HepG2 (cell line): ENCODE data around the gene PARP14. TPM values are rescaled to one million over a fixed set of nuclear protein-coding genes. Genes with fewer than 3 reads are reported as not detected.

Source experiments
- ATAC-seq: fragments of 200-7000 bp; cut with Tn5 transposase; 3 replicates; pipeline ENCODE4 v1.9.1; 2020; ENCODE audit warnings: mild to moderate bottlenecking, moderate library complexity
- BruUV-seq: library from RNA; stranded (reverse); fragments of 400-500 nt; replicated peaks from 2 replicates; lab custom pipeline; 2021; lab: Mats Ljungman, UMichigan
- CTCF ChIA-PET: fragments of 300-600 bp; formaldehyde crosslinking; extraction: SDS; loops from one replicate; lab custom pipeline; 2021; ENCODE audit warnings: low total read pairs, inconsistent platforms, low intra/inter-chr PET ratio; lab: Yijun Ruan, JAX
- POLR2A ChIA-PET: fragments of 350-600 bp; sonication (Branson Sonifier 250); formaldehyde crosslinking; loops from one replicate; lab custom pipeline; 2020; ENCODE audit warnings: antibody characterized with exemption, inconsistent platforms; lab: Yijun Ruan, JAX
- DNase-seq: peaks from one replicate; pipeline ENCODE4 v3.0.0-alpha.2; 2015; ENCODE audit warnings: low spot score
- FAIRE-seq: peaks from 3 replicates; lab custom pipeline; 2011; peaks lifted over from hg19 to GRCh38; lab: Jason Lieb, UNC
- H2AFZ ChIP-seq: one replicate; pipeline ENCODE4 v1.6.1; 2011; ENCODE audit warnings: low read length, inconsistent platforms
- H3K27ac ChIP-seq: fragments of 300-600 bp; 3 replicates; pipeline ENCODE4 v1.8.0; 2011; ENCODE audit warnings: mixed run types, mild to moderate bottlenecking, mixed read lengths, low read length, inconsistent platforms; ENCODE audit not compliant: insufficient read depth; ENCODE audit errors: extremely low read length
- H3K27me3 ChIP-seq, 2 experiments: fragments of 200-600 bp in 1 of 2; 2 replicates in 1 of 2; 3 replicates in 1 of 2; pipeline versions ENCODE4 v1.6.0 to v1.8.0; 2011; ENCODE audit warnings: low read length in 2 of 2, mild to moderate bottlenecking in 2 of 2, moderate library complexity in 2 of 2, inconsistent platforms in 1 of 2; ENCODE audit not compliant: insufficient read depth in 2 of 2, control insufficient read depth in 1 of 2
- H3K36me3 ChIP-seq, 2 experiments: fragments of 200-600 bp in 1 of 2; replicated peaks in 1 of 2; 2 replicates in 1 of 2; 3 replicates in 1 of 2; pipeline versions ENCODE4 v1.5.1 to v1.8.0; 2011; ENCODE audit warnings: low read length in 2 of 2, inconsistent platforms in 1 of 2; ENCODE audit not compliant: insufficient read depth in 2 of 2, control insufficient read depth in 1 of 2
- H3K4me1 ChIP-seq: 2 replicates; pipeline ENCODE4 v1.5.1; 2012; ENCODE audit warnings: low read length, inconsistent platforms; ENCODE audit not compliant: insufficient read depth
- H3K4me2 ChIP-seq: 2 replicates; pipeline ENCODE4 v1.6.0; 2011; ENCODE audit warnings: low read depth, low read length, inconsistent platforms
- H3K4me3 ChIP-seq, 3 experiments: fragments of 200-600 bp in 1 of 3; sonication (generic), shearing (Covaris generic) in 1 of 3; replicated peaks in 1 of 3; 2 replicates each; pipeline ENCODE4 v1.5.1; 2011 to 2016; ENCODE audit warnings: low read length in 3 of 3, inconsistent platforms in 2 of 3, low read depth in 2 of 3, mild to moderate bottlenecking in 2 of 3, control low read depth in 1 of 3, mixed read lengths in 1 of 3; ENCODE audit not compliant: insufficient read depth in 1 of 3
- H3K79me2 ChIP-seq: one replicate; pipeline ENCODE4 v1.6.1; 2011; ENCODE audit warnings: low read length, inconsistent platforms; ENCODE audit not compliant: insufficient read depth
- H3K9ac ChIP-seq: 2 replicates; pipeline ENCODE4 v1.6.0; 2011; ENCODE audit warnings: mild to moderate bottlenecking, low read depth, low read length, inconsistent platforms; ENCODE audit not compliant: insufficient read depth
- H3K9me3 ChIP-seq: 2 replicates; pipeline ENCODE4 v1.5.1; 2012; ENCODE audit warnings: mild to moderate bottlenecking, low read length
- H4K20me1 ChIP-seq: 2 replicates; pipeline ENCODE4 v1.6.0; 2011; ENCODE audit warnings: inconsistent platforms, mild to moderate bottlenecking, low read length, moderate library complexity; ENCODE audit not compliant: insufficient read depth
- ATF3 ChIP-seq: sonication (generic); formaldehyde crosslinking; IDR thresholded peaks from 2 replicates; pipeline ENCODE4 v1.4.0; 2020; ENCODE audit warnings: missing genetic modification reagents
- HBP1 ChIP-seq: IDR thresholded peaks from 2 replicates; pipeline ENCODE4 v1.6.1; 2016; ENCODE audit warnings: low read depth, control low read depth
- KLF13 ChIP-seq: sonication (generic); formaldehyde crosslinking; IDR thresholded peaks from 2 replicates; pipeline ENCODE4 v1.4.0; 2020; ENCODE audit warnings: mild to moderate bottlenecking, missing genetic modification reagents
- MAF1 ChIP-seq: sonication (generic); formaldehyde crosslinking; IDR thresholded peaks from 2 replicates; pipeline ENCODE4 v1.5.0; 2020; ENCODE audit warnings: missing genetic modification reagents, borderline replicate concordance
- MIXL1 ChIP-seq: IDR thresholded peaks from 2 replicates; pipeline ENCODE4 v1.6.1; 2016
- PAWR ChIP-seq: sonication (generic); formaldehyde crosslinking; IDR thresholded peaks from 2 replicates; pipeline ENCODE4 v1.4.0; 2020; ENCODE audit warnings: missing genetic modification reagents, mild to moderate bottlenecking, borderline replicate concordance
- SOX13 ChIP-seq, 3 experiments: fragments of 450-650 bp in 1 of 3; sonication (generic) in 1 of 3; formaldehyde crosslinking in 1 of 3; IDR thresholded peaks in 2 of 3; conservative IDR thresholded peaks in 1 of 3; 2 replicates each; pipeline versions ENCODE4 v1.5.0 to v1.6.1; 2016 to 2020; ENCODE audit warnings: antibody characterized with exemption in 1 of 3, mild to moderate bottlenecking in 1 of 3, missing compliant biosample characterization in 1 of 3, missing genetic modification reagents in 1 of 3, moderate library complexity in 1 of 3
- UBTF ChIP-seq: sonication (generic); formaldehyde crosslinking; IDR thresholded peaks from 2 replicates; pipeline ENCODE4 v1.4.0; 2020; ENCODE audit warnings: mild to moderate bottlenecking, missing genetic modification reagents
- ZBTB46 ChIP-seq: sonication (generic); formaldehyde crosslinking; IDR thresholded peaks from 2 replicates; pipeline ENCODE4 v1.4.0; 2020; ENCODE audit warnings: mild to moderate bottlenecking, missing genetic modification reagents, borderline replicate concordance
- ZNF350 ChIP-seq: sonication (generic); formaldehyde crosslinking; IDR thresholded peaks from 2 replicates; pipeline ENCODE4 v1.4.0; 2020; ENCODE audit warnings: mild to moderate bottlenecking, low read depth, missing genetic modification reagents, borderline replicate concordance
- ZNF512B ChIP-seq: sonication (generic); formaldehyde crosslinking; IDR thresholded peaks from 2 replicates; pipeline ENCODE4 v1.5.1; 2020; ENCODE audit warnings: missing genetic modification reagents, mild to moderate bottlenecking, borderline replicate concordance
- ZNF550 ChIP-seq: sonication (generic); formaldehyde crosslinking; IDR thresholded peaks from 2 replicates; pipeline ENCODE4 v1.4.0; 2020; ENCODE audit warnings: mild to moderate bottlenecking, missing genetic modification reagents, borderline replicate concordance
- WGBS: methylation state at CpG from one replicate; pipeline ENCODE4 v1.1.6; 2017; ENCODE audit warnings: low lambda C conversion rate; 5-methylcytosine and 5-hydroxymethylcytosine counted together
- in situ Hi-C: cut with HindIII; loops from 2 replicates; pipeline ENCODE4 v1.10.0; 2017; ENCODE audit warnings: low pct_unique_long_range_greater_than_20kb; ENCODE audit not compliant: extremely low pct_ligation_motif_present
- intact Hi-C: fragments of 100-400 bp; cut with micrococcal nuclease; formaldehyde crosslinking; loops from one replicate; pipeline ENCODE4 v1.10.0; 2022; ENCODE audit not compliant: unreplicated experiment
- polyA plus RNA-seq, 8 experiments: library from polyadenylated mRNA; depleted of rRNA in 3 of 8; stranded (reverse) in 7 of 8; unstranded in 1 of 8; fragments of >200 nt; fragmentation: Illumina TruSeq in 4 of 8; extraction: Trizol in 4 of 8; gene quantifications; 2 replicates each; pipeline versions ENCODE4 v1.2.1 to v1.2.3, GENCODE V29; 2011 to 2016; ENCODE audit warnings: low read depth in 4 of 8, missing spikeins in 1 of 8, mixed read lengths in 1 of 8; ENCODE audit not compliant: insufficient read depth in 1 of 8
- total RNA-seq, 5 experiments: library from RNA; depleted of rRNA; stranded (reverse); fragments of >200 nt; fragmentation: Illumina TruSeq; extraction: Trizol; gene quantifications; 2 replicates each; pipeline ENCODE4 v1.2.3, GENCODE V29; 2016; ENCODE audit warnings: low read depth in 1 of 5

The PARP14 gene
- total and polyA plus RNA-seq, 2 of the 13 experiments (the other 11 are each of a cell fraction or from before 2014, with no cell fraction given): 9.0 to 19.1 TPM

- TF ChIP-seq ZNF512B (CRISPR knock-in tag): no peak
- no peak for TF ChIP-seq ZNF550 (CRISPR knock-in tag)
- no peak for TF ChIP-seq ZNF350
- peak; percentile 44; the same call in 1 of the 2 replicates for TF ChIP-seq ATF3 (CRISPR knock-in tag)
- TF ChIP-seq KLF13 (CRISPR knock-in tag): no peak
- TF ChIP-seq, all 625 proteins: peak for 14
Measured at GRCh38 chr3:122668930-122669730, 11.5 kb upstream of the PARP14 start (continued).

GRCh38 chr3:122671553-122671952, 9.1 kb upstream of the PARP14 start:
- no peaks in the 10 kb centered on the region for H3K36me3 ChIP-seq
- H3K27ac ChIP-seq: no peak overlapping the region
- H3K9ac ChIP-seq: no peak overlapping the region
- H3K27me3 ChIP-seq: no peaks in the 10 kb centered on the region
- peaks cover 16% of the 10 kb centered on the region for H3K4me1 ChIP-seq
- no peaks in the 10 kb centered on the region for H3K79me2 ChIP-seq
- WGBS: 80% methylated on average over 2 of the region's 2 CpGs
- no peaks in the 10 kb centered on the region for H4K20me1 ChIP-seq
- H2AFZ ChIP-seq: no peak overlapping the region
- ChIA-PET CTCF (no interaction called here), POLR2A (no interaction called here)
- FAIRE-seq: no peak
- H3K9me3 ChIP-seq: no peaks in the 10 kb centered on the region
- ATAC-seq: no peak
- no TSS peak for BruUV-seq
- intact Hi-C loops (loop anchor here (10.0 kb wide), 2 partner anchors 367 to 1127 kb away; partner anchors contain the start of gene POLQ), in situ Hi-C loops (no loop called here)
- no peak for DNase-seq
- no peak overlapping the region for H3K4me3 ChIP-seq
- H3K4me2 ChIP-seq: no peak overlapping the region
- no peak for TF ChIP-seq UBTF
- TF ChIP-seq SOX13 (IDR thresholded peaks at IDR 0.05): no peak
- no peak for TF ChIP-seq SOX13 (CRISPR knock-in tag; conservative IDR thresholded peaks at IDR 0.05 in 1 of 2, IDR thresholded peaks at IDR 0.05 in 1 of 2)
- no peak for TF ChIP-seq PAWR (CRISPR knock-in tag)
- TF ChIP-seq MAF1 (CRISPR knock-in tag): no peak
- no peak for TF ChIP-seq ZBTB46
- no peak for TF ChIP-seq MIXL1 (CRISPR knock-in tag)
- no peak for TF ChIP-seq HBP1
